Skin of body (tissue), 2 donors: ENCODE measurements around the gene SLC44A3. TPM values are rescaled to one million over a fixed set of nuclear protein-coding genes. Genes with fewer than 3 reads are reported as not detected.
"Not testable (repeated sequence)": the region's sequence is repeated elsewhere in the genome, so short reads cannot be mapped to it uniquely, and the experiment has no call there.

Experiments used
- DNase-seq: peaks from one replicate; lab custom pipeline; 2025; lab: John Stamatoyannopoulos, UW
- total RNA-seq: library from RNA; depleted of rRNA; stranded (reverse); fragments of >200 nt; gene quantifications from one replicate; pipeline ENCODE4 v1.2.3, GENCODE V29; 2014

The SLC44A3 gene
- total RNA-seq, 1 donor from 2014 or later = 1.8 TPM

- no peak for DNase-seq
These were observed 109.4 kb downstream of the SLC44A3 start for GRCh38 chr1:94929351-94930217.

- no peak for DNase-seq
These were observed 111.2 kb downstream of the SLC44A3 start for GRCh38 chr1:94931254-94931841.

- DNase-seq = no peak
These were observed 114.4 kb downstream of the SLC44A3 start for GRCh38 chr1:94934551-94934950.

GRCh38 chr1:94935034-94935433 lies 114.9 kb downstream of the SLC44A3 start:
- DNase-seq = no peak

GRCh38 chr1:94935476-94935875 lies 115.3 kb downstream of the SLC44A3 start:
- DNase-seq = no peak

GRCh38 chr1:94936861-94937620 lies 116.9 kb downstream of the SLC44A3 start:
- DNase-seq = no peak

- DNase-seq = no peak
These were observed 117.7 kb downstream of the SLC44A3 start for GRCh38 chr1:94937820-94938219.

GRCh38 chr1:94940738-94941137 lies 120.6 kb downstream of the SLC44A3 start:
- DNase-seq = no peak

- not testable (repeated sequence) for DNase-seq
These were observed 121.3 kb downstream of the SLC44A3 start for GRCh38 chr1:94941480-94941879.

GRCh38 chr1:94942171-94943128 lies 122.3 kb downstream of the SLC44A3 start:
- DNase-seq = no peak

Other genes starting within 250 kb of the SLC44A3 start
- 197 TPM for gene CNN3, start 106.8 kb downstream of the SLC44A3 start, total RNA-seq